ENCODE data around the gene EID1.

DNA sequence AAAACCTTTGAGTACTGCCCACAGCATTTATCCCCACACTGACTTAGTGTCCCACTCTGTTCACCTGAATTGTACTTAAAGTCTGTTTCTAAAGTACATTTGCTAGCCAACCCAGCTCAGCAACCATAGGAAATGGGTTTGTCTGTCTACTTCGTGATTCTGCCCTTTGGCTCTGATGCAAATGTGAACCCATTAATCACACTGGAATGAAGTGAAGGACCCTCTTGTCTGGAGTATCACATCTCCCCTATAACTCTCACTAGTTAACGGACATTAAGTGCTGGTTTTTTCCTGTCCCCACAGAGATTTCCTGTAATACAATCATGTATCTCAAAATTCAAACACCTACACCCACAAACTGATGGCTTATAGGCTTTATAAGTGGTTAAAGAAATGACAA lies 20.5 kb downstream of the EID1 start:
- TF ChIP-seq EZH2 (IDR thresholded peaks at IDR 0.05; ENCODE audit: insufficient read depth, low read length) = no peak
- TF ChIP-seq, protein P1, sequence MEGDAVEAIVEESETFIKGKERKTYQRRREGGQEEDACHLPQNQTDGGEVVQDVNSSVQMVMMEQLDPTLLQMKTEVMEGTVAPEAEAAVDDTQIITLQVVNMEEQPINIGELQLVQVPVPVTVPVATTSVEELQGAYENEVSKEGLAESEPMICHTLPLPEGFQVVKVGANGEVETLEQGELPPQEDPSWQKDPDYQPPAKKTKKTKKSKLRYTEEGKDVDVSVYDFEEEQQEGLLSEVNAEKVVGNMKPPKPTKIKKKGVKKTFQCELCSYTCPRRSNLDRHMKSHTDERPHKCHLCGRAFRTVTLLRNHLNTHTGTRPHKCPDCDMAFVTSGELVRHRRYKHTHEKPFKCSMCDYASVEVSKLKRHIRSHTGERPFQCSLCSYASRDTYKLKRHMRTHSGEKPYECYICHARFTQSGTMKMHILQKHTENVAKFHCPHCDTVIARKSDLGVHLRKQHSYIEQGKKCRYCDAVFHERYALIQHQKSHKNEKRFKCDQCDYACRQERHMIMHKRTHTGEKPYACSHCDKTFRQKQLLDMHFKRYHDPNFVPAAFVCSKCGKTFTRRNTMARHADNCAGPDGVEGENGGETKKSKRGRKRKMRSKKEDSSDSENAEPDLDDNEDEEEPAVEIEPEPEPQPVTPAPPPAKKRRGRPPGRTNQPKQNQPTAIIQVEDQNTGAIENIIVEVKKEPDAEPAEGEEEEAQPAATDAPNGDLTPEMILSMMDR (IDR thresholded peaks at IDR 0.05; ENCODE audit: insufficient read depth, low read depth, low read length) = no peak
